Measurements from ENCODE around the gene ZNF106. TPM values are rescaled to one million over a fixed set of nuclear protein-coding genes. Genes with fewer than 3 reads are reported as not detected.

Gene ZNF106
- total RNA-seq (2021; ENCODE audit: unreplicated experiment) = 64.3 TPM
- 22.6 TPM for polyA plus RNA-seq (2012; ENCODE audit: insufficient read length)
- Bru-seq, nascent RNA = percentile 75 among the genes with signal in this experiment
- percentile 84 among the genes with signal in this experiment for BruChase-seq, experiment 1, labeled RNA remaining after a 2-hour chase
- BruChase-seq, experiment 2, labeled RNA remaining after a 6-hour chase = percentile 93 among the genes with signal in this experiment
- long read RNA-seq, full-length matches to known transcripts = 1 of 82 reads
- long read RNA-seq, partial matches to known transcripts = 55 of 82 reads
- long read RNA-seq, other reads (novel, unspliced or antisense) = 26 of 82 reads

- ATAC-seq (peak; percentile 68), DNase-seq (ENCODE audit: low read depth, low spot score) (peak; percentile 73)
- BruUV-seq (replicated peaks) = no TSS peak
- Histone ChIP-seq H3K9me3 (ENCODE audit: control insufficient read depth, insufficient read depth, low read depth, low read length) (no peaks in the 10 kb centered on the region), H3K27me3 (ENCODE audit: control insufficient read depth, insufficient read depth, low read length) (no peaks in the 10 kb centered on the region), H3K27ac (ENCODE audit: low read length) (peak within 1 kb of the TSS; percentile 100), H3K36me3 (ENCODE audit: control insufficient read depth, insufficient read depth, low read length) (peaks cover 1% of the 10 kb centered on the region; the same call in 1 of the 2 replicates), H3K4me3 (ENCODE audit: low read depth in 2 of 2, low read length in 2 of 2) (peak within 1 kb of the TSS; percentile 90 to 97), H3K4me1 (ENCODE audit: control insufficient read depth, insufficient read depth, low read length) (peaks cover 13% of the 10 kb centered on the region)
- in situ Hi-C loops (cut with HindIII; ENCODE audit: low pct_unique_long_range_greater_than_20kb, low sequenced_read_pairs) (no loop called here), intact Hi-C loops (cut with micrococcal nuclease; ENCODE audit: unreplicated experiment) (no loop called here)
- CTCF ChIA-PET = no interaction called here
- POLR2A ChIA-PET = interaction anchor here (0.6 kb wide), 4 partner anchors 8 to 186 kb away, joined by 3 read pairs; no protein-coding TSS in a partner anchor
- TF ChIP-seq, protein P1, sequence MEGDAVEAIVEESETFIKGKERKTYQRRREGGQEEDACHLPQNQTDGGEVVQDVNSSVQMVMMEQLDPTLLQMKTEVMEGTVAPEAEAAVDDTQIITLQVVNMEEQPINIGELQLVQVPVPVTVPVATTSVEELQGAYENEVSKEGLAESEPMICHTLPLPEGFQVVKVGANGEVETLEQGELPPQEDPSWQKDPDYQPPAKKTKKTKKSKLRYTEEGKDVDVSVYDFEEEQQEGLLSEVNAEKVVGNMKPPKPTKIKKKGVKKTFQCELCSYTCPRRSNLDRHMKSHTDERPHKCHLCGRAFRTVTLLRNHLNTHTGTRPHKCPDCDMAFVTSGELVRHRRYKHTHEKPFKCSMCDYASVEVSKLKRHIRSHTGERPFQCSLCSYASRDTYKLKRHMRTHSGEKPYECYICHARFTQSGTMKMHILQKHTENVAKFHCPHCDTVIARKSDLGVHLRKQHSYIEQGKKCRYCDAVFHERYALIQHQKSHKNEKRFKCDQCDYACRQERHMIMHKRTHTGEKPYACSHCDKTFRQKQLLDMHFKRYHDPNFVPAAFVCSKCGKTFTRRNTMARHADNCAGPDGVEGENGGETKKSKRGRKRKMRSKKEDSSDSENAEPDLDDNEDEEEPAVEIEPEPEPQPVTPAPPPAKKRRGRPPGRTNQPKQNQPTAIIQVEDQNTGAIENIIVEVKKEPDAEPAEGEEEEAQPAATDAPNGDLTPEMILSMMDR (IDR thresholded peaks at IDR 0.05) = no peak
- peak; percentile 90 for TF ChIP-seq POLR2AphosphoS5 (IDR thresholded peaks at IDR 0.05; ENCODE audit: low read depth, low read length)
- no peak for TF ChIP-seq REST (IDR thresholded peaks at IDR 0.05; ENCODE audit: insufficient read depth in 1 of 2, low read depth in 2 of 2, low read length in 1 of 2)
- peak; percentile 88 for TF ChIP-seq TCF7L2 (IDR thresholded peaks at IDR 0.05; ENCODE audit: low read depth, low read length)
- peak; percentile 67; the same call in 1 of the 2 replicates for TF ChIP-seq SIN3A (IDR thresholded peaks at IDR 0.05; ENCODE audit: borderline replicate concordance, insufficient read depth, low read depth, low read length)
Observed at GRCh38 chr15:42490671-42491538, at the start of gene ZNF106. ZNF106 (minus strand) TSS chr15:42491141; CDS start chr15:42472289, 18,852 bp downstream.

DNA sequence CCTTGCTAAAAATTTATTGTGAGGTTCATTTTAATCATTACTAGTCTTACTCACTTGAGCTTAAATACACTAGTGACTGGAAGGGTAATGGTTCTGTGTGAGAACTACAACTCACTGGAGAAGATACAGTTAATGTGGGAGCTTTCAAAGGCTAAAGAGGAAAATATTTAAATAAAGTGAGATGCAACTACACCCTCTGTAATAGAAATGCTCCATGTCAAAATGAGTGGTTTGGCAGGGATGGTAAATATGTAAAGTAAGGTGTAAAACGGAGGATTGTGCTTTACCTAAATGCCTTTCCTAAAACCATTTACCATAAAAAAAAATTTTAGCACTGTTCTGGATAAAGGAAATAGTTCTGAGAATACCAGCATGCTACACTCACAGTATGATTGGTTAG is 42.3 kb upstream of the ZNF106 start:
- ChIA-PET CTCF (no interaction called here), POLR2A (no interaction called here)
- intact Hi-C loops (cut with micrococcal nuclease; ENCODE audit: unreplicated experiment) = no loop called here
- Histone ChIP-seq H3K4me3 (ENCODE audit: low read depth in 2 of 2, low read length in 2 of 2) (no peak overlapping the region), H3K27me3 (ENCODE audit: control insufficient read depth, insufficient read depth, low read length) (no peaks in the 10 kb centered on the region), H3K4me1 (ENCODE audit: control insufficient read depth, insufficient read depth, low read length) (no peaks in the 10 kb centered on the region), H3K9me3 (ENCODE audit: control insufficient read depth, insufficient read depth, low read depth, low read length) (no peaks in the 10 kb centered on the region), H3K27ac (ENCODE audit: low read length) (no peak overlapping the region), H3K36me3 (ENCODE audit: control insufficient read depth, insufficient read depth, low read length) (peaks cover 5% of the 10 kb centered on the region; the same call in 1 of the 2 replicates)
- in situ Hi-C loops (cut with HindIII; ENCODE audit: low pct_unique_long_range_greater_than_20kb, low sequenced_read_pairs) = no loop called here
- no TSS peak for BruUV-seq (replicated peaks)
- no peak for DNase-seq (ENCODE audit: low read depth, low spot score)
- ATAC-seq = no peak
- TF ChIP-seq TCF7L2 (IDR thresholded peaks at IDR 0.05; ENCODE audit: low read depth, low read length) = no peak
- TF ChIP-seq REST (IDR thresholded peaks at IDR 0.05; ENCODE audit: insufficient read depth in 1 of 2, low read depth in 2 of 2, low read length in 1 of 2) = no peak
- no peak for TF ChIP-seq POLR2AphosphoS5 (IDR thresholded peaks at IDR 0.05; ENCODE audit: low read depth, low read length)
